HK-2 (cell line): Measurements from ENCODE around the gene MAP3K2.

Experiments
- DNase-seq: peaks from one replicate; pipeline ENCODE4 v3.0.0-alpha.2; 2018; ENCODE audit not compliant: unreplicated experiment

MAP3K2 gene

DNA sequence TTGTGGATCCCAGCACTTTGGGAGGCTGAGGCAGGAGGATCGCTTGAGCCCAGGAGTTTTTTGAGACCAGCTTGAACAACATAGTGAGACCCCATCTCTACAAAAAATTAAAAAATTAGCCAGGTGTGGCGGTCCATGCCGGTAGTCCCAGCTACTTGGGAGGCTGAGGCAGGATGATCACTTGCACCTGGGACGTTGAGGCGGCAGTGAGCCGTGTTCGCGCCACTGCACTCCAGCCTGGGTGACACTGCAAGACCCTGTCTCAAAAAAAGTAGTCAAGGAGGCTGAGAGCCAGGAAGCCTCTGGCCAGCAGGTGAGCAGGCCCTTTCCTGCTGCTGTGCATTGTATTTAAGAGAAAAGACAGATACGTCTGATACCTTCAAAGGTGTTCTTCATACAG lies 19.3 kb upstream of the MAP3K2 start:
- no peak for DNase-seq

DNA sequence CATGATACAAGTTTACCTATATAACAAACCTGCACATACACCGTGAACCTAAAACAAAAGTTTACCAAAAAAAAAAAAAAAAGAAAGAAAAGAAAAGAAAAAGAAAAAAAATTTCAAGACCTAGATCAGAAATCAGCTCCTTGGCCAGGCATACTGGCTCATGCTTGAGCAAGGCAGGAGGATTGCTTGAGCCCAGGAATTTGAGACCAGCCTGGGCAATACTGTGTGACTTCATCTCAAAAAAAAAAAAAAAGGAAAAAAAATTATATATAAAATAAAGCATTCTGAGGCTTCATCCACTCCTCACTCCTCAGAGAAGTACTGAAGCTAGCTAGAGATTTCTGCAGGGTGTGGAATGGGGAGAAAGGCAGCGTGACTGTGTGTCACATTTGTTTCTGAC lies 18.7 kb upstream of the MAP3K2 start:
- no peak for DNase-seq

GRCh38 chr2:127405255-127405610 lies 17.5 kb upstream of the MAP3K2 start:
- no peak for DNase-seq

GRCh38 chr2:127404466-127405254 lies 16.9 kb upstream of the MAP3K2 start:
- DNase-seq: no peak

- DNase-seq: no peak
Measured at GRCh38 chr2:127403460-127403859, 15.7 kb upstream of the MAP3K2 start.

- no peak for DNase-seq
Measured at GRCh38 chr2:127401757-127402695, 14.3 kb upstream of the MAP3K2 start.

DNA sequence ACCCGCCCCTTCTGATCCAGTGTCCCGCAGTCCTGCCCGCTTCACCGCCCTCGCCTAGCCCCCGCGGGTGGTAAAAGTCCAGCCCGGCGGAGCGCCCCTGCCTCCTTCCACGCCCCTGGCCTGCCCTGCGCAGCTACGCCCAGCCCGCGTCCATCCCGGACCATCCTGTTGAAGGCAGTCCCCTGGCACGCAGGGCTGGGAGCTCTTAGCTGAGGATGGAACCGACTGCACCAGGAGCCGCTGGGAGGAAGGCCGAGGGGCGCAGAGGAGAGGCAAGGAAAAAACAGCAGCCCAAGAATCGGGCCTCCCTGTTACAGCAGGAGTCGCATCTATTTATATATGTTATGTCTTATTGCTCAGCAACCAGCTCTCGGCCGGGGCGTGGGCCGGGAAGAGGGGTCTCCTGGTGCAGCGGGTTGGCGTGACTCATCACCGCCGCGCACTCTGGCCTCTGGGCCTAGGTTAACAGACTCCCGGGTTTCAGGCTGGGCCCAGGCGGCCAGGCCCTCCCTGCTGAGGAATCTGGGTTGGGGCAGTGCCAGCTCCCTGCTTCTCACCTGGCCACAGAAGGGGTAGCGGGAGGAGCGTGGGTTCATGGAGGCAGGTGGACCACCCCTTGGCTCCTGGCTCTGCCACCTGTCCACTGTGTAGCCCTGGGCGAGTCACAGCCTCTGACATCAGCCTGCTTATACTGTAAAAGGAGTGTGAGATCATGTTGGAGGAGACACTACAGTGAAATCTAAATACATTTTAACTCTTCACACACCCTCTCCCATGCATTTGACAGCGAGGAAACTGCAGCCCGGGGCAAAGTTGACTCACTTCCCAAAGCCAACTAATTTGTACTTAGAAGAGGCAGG lies 13.4 kb upstream of the MAP3K2 start:
- peak; percentile 39 for DNase-seq

GRCh38 chr2:127400533-127400896 lies 12.7 kb upstream of the MAP3K2 start:
- no peak for DNase-seq

GRCh38 chr2:127398239-127398590 lies 10.4 kb upstream of the MAP3K2 start:
- peak; percentile 80 for DNase-seq

DNA sequence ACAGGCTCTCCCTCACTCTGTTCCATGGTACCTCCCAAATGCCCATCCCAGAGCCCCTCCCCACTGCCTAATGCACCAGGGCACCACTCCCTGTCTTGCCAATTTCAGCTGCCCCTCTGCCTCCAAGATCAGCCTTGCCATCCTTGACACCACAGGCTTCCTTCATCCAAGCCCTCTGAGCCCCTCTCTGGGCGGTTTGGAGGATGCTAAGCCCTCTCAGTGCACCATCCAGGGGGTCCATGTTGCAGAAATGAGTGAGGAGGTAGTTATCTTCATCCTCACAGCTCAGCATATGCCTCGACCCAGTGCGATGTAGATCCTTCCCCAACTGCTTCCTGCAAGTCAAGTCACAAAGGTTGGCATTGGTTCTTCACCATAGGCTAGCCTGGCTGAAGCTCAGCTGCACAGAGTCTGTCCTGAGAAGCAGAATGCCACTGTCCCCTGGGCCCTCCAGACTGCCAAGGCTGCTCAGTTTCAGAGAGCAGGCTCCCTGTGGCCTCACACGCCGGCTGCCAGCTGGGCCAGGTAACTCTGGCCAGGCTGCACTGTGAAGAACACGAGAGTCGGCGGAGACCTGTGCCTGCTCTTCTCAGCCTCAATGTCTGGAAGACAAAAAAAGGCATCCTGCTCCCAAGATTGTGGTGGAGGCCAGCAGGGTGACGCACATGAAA lies 9.9 kb upstream of the MAP3K2 start:
- DNase-seq: no peak

- no peak for DNase-seq
Measured at GRCh38 chr2:127394492-127394891, 6.7 kb upstream of the MAP3K2 start.

GRCh38 chr2:127392828-127393578 lies 5.2 kb upstream of the MAP3K2 start:
- no peak for DNase-seq

DNA sequence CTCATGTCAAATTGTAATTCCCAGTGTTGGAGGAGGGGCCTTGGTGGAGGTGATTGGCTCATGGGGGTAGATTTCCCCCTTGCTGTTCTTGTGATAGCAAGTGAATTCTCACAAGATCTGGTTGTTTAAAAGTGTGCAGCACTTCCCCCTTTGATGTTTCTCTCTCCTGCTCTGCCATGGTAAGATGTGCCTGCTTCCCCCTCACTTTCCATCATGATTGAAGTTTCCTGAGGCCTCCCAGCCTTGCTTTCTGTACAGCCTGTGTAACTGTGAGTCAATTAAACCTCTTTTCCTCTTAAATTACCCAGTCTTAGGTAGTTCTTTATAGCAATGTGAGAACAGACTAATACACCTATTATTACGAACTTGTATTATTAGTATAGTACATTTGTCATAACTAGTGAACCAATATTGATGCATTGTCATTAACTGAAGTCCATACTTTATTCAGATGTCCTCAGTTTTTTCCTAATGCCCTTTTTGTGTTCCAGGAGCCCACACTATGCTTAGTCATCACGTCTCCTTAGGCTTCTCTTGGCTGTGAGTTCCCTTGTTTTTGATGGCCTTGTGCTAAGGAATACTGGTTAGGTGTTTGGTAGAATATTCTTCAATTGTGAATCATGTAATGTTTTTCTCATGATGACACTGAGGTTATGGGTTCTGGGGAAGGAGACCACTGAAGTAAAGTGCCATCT lies 4.5 kb upstream of the MAP3K2 start:
- no peak for DNase-seq

- DNase-seq: no peak
Measured at GRCh38 chr2:127389778-127390435, 2.1 kb upstream of the MAP3K2 start.

DNA sequence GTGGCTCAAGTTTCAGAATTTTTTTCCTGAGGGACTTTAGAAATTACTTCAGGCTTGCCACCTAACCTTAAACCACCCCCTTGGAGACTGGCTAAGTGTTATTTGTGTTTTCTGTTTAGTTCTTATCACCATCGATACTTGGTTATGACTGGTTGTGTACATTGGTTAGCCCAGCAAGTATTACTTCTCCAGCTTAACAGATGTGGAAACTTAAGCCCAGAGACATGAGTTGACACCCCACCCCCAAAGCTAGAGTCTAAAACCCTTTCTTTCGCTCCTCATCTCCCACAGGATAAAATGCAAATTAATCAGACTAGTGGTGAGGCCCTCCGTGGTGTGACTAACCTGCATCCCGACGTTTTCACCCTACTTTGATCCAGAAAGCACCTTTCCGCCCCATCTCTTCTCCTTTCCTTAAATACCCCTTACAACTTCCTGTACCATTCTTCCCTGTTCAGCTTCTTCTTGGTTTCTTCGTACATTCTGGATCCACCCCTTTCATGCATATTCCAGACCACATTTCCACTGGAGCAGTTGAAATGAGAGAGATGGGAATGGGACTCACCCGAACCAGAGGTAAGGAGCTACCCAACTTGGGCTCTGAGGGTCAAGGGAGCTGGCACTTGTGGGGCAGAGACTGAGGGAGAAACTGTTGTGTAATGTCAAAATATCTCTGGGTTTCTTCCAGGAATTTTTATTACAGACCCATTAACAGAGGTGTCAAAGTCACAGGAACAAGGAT lies 819 bp upstream of the MAP3K2 start:
- no peak for DNase-seq

GRCh38 chr2:127386764-127387654 lies 766 bp downstream of the MAP3K2 start:
- DNase-seq: peak; percentile 86

- no peak for DNase-seq
Measured at GRCh38 chr2:127386246-127386645, 1.5 kb downstream of the MAP3K2 start.

GRCh38 chr2:127384529-127384928 lies 3.2 kb downstream of the MAP3K2 start:
- no peak for DNase-seq
